ENCODE measurements around the gene NISCH.
A peak's percentile ranks its signal among the peaks of the same experiment; 100 is the strongest.

The NISCH gene

DNA sequence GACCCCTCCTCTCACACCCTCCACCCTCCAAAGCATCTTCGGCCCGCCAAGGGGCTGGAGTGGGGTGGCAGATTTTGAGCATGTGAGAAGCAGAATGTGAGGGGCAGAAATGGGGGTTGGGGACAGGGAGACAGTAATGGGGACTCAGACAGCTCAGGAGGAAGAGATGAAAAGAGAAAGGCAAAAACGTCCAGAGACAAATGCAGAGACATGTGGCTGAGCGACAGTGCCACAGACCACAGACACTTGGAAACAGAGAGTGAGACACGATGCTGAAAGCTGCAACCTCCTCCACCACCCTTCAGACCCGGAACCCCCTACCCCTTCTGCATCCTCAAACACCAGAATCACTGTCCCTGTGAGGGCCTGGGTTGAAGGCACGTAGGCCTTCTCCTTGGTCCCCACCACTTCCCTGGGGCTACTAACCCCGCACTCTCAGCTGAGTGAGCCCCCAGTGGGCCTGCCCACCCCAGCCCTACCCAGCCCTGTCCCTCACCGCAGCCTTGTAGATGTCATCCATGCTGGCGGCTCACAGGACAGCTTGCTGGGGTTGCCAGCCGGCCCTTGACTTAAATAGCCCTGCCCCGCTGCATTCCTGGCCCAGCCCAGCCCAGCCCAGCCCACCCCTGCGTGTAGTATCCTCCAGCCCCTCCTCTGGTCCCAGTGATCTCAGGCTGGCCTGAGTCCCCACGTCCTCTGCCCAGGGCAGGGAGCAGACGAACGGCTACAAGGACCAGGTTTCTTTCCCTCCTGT lies 1.7 kb upstream of the NISCH start, which contains the start of gene TNNC1:
TNNC1 (minus strand) TSS at position 546 of the 754 bp plus-strand sequence; CDS start at position 520, 26 bp downstream.
- TF ChIP-seq, protein P1, sequence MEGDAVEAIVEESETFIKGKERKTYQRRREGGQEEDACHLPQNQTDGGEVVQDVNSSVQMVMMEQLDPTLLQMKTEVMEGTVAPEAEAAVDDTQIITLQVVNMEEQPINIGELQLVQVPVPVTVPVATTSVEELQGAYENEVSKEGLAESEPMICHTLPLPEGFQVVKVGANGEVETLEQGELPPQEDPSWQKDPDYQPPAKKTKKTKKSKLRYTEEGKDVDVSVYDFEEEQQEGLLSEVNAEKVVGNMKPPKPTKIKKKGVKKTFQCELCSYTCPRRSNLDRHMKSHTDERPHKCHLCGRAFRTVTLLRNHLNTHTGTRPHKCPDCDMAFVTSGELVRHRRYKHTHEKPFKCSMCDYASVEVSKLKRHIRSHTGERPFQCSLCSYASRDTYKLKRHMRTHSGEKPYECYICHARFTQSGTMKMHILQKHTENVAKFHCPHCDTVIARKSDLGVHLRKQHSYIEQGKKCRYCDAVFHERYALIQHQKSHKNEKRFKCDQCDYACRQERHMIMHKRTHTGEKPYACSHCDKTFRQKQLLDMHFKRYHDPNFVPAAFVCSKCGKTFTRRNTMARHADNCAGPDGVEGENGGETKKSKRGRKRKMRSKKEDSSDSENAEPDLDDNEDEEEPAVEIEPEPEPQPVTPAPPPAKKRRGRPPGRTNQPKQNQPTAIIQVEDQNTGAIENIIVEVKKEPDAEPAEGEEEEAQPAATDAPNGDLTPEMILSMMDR (IDR thresholded peaks at IDR 0.05; ENCODE audit: low read depth, low read length, poor library complexity, severe bottlenecking), result no peak
- no peak for TF ChIP-seq EZH2phosphoT487 (IDR thresholded peaks at IDR 0.05; ENCODE audit: borderline replicate concordance, low read length)
- peak within 1 kb of the TSS; percentile 90 for H3K4me2 ChIP-seq (ENCODE audit: low read length)
- peak within 1 kb of the TSS; percentile 4; the same call in 1 of the 2 replicates for H3K27ac ChIP-seq (ENCODE audit: low read depth, low read length)

DNA sequence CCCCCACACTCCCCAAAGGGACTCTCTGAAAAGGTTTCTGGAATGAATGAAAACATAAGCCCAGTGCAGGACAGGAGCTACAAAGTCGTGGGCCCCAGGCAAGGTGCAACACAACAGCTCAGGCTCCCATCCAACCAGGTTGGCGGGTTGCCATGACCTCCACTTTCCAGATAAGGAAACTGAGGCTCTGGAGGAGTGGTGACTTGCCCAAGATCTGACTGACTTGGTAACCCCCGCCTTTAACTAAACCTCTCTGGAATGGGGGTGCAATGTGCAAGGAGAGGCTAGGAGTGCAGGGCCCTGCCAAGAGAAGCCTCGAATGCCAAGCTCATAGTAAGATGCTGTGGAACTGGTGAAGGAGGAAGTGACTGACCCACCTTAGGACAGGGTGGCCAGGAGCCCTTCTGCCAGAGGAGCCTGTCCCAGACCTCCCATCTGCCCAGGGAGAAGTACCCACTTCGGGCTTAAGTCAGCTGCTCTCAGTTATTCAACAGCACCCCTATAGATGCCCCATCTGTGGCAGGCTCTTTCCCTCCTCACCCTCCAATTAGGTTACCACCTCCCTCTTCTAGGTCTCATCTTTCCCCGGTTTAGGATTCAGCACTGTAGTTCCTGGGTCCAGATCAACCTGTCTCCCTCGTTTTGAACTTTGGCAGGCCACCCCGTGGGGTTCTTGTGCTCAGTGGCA lies 1.0 kb upstream of the NISCH start:
- no peak for TF ChIP-seq EZH2phosphoT487 (IDR thresholded peaks at IDR 0.05; ENCODE audit: borderline replicate concordance, low read length)
- TF ChIP-seq, protein P1 (IDR thresholded peaks at IDR 0.05; ENCODE audit: low read depth, low read length, poor library complexity, severe bottlenecking), result no peak
- Histone ChIP-seq H3K9me3 (ENCODE audit: control insufficient read depth, insufficient read depth, low read length) (no peaks in the 10 kb centered on the region), H3F3A (ENCODE audit: control insufficient read depth, insufficient read depth) (no peaks in the 10 kb centered on the region), H3K27me3 (ENCODE audit: control insufficient read depth, low read length) (no peaks in the 10 kb centered on the region), H3K36me3 (ENCODE audit: control insufficient read depth, low read length) (peaks cover 31% of the 10 kb centered on the region), H3K79me2 (ENCODE audit: control insufficient read depth, low read length) (peaks cover 32% of the 10 kb centered on the region), H3K4me3 (ENCODE audit: low read length) (peak overlapping the region; percentile 91), H3K4me1 (ENCODE audit: control insufficient read depth, low read length) (peaks cover 23% of the 10 kb centered on the region), H4K20me1 (ENCODE audit: control insufficient read depth, insufficient read depth, low read depth, low read length) (no peaks in the 10 kb centered on the region), H3K4me2 (ENCODE audit: low read length) (peak overlapping the region; percentile 90), H3K27ac (ENCODE audit: low read depth, low read length) (no peak overlapping the region), H3K9me2 (replicated peaks; ENCODE audit: control insufficient read depth, low read length) (no peaks in the 10 kb centered on the region)

More for the DNA sequence above, 1.7 kb upstream of the NISCH start, which contains the start of gene TNNC1:
- H4K20me1 ChIP-seq (ENCODE audit: control insufficient read depth, insufficient read depth, low read depth, low read length), result no peaks in the 10 kb centered on the region
- no peaks in the 10 kb centered on the region for H3K9me3 ChIP-seq (ENCODE audit: control insufficient read depth, insufficient read depth, low read length)
- peaks cover 23% of the 10 kb centered on the region for H3K4me1 ChIP-seq (ENCODE audit: control insufficient read depth, low read length)
- H3K4me3 ChIP-seq (ENCODE audit: low read length), result peak within 1 kb of the TSS; percentile 91
- peaks cover 32% of the 10 kb centered on the region for H3K79me2 ChIP-seq (ENCODE audit: control insufficient read depth, low read length)
- H3K27me3 ChIP-seq (ENCODE audit: control insufficient read depth, low read length), result no peaks in the 10 kb centered on the region
- H3K36me3 ChIP-seq (ENCODE audit: control insufficient read depth, low read length), result peaks cover 24% of the 10 kb centered on the region
- no peaks in the 10 kb centered on the region for H3F3A ChIP-seq (ENCODE audit: control insufficient read depth, insufficient read depth)
- H3K9me2 ChIP-seq (replicated peaks; ENCODE audit: control insufficient read depth, low read length), result no peaks in the 10 kb centered on the region

DNA sequence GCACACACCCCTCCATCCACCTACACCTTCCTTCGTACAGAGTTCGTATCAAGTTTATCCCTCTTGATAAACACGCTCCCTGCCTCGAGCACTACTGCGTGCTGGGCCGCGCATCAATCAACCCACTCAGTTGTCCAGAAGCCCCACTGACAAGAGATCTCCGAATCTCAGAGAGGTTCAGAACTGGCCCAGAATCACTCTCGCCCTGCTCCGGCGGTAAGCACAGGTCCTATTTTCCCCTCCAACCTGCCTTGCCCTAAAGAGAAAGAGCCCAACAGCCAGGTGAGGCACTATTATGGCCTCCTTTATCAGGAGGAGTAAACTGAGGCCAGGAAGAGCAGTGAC lies 494 bp upstream of the NISCH start:
- H3K4me1 ChIP-seq (ENCODE audit: control insufficient read depth, low read length), result peaks cover 23% of the 10 kb centered on the region
- H4K20me1 ChIP-seq (ENCODE audit: control insufficient read depth, insufficient read depth, low read depth, low read length), result no peaks in the 10 kb centered on the region
- H3K36me3 ChIP-seq (ENCODE audit: control insufficient read depth, low read length), result peaks cover 33% of the 10 kb centered on the region
- H3F3A ChIP-seq (ENCODE audit: control insufficient read depth, insufficient read depth), result no peaks in the 10 kb centered on the region
- peak overlapping the region; percentile 4; the same call in 1 of the 2 replicates for H3K27ac ChIP-seq (ENCODE audit: low read depth, low read length)
- H3K9me3 ChIP-seq (ENCODE audit: control insufficient read depth, insufficient read depth, low read length), result no peaks in the 10 kb centered on the region
- TF ChIP-seq EZH2phosphoT487 (IDR thresholded peaks at IDR 0.05; ENCODE audit: borderline replicate concordance, low read length), result no peak
- TF ChIP-seq, protein P1 (IDR thresholded peaks at IDR 0.05; ENCODE audit: low read depth, low read length, poor library complexity, severe bottlenecking), result no peak
- H3K4me2 ChIP-seq (ENCODE audit: low read length), result peak overlapping the region; percentile 90
- peak overlapping the region; percentile 91 for H3K4me3 ChIP-seq (ENCODE audit: low read length)
- no peaks in the 10 kb centered on the region for H3K9me2 ChIP-seq (replicated peaks; ENCODE audit: control insufficient read depth, low read length)
- H3K79me2 ChIP-seq (ENCODE audit: control insufficient read depth, low read length), result peaks cover 32% of the 10 kb centered on the region
- H3K27me3 ChIP-seq (ENCODE audit: control insufficient read depth, low read length), result no peaks in the 10 kb centered on the region

All from DOHH2 (cell line).